H1 (cell line): ENCODE measurements around the gene RXRA. TPM values are rescaled to one million over a fixed set of nuclear protein-coding genes. Genes with fewer than 3 reads are reported as not detected.

Source experiments
- CEBPB ChIP-seq: IDR thresholded peaks from 2 replicates; pipeline ENCODE4 v1.6.1; 2012; ENCODE audit warnings: low read depth, low read length
- TAF7 ChIP-seq: optimal IDR thresholded peaks from 2 replicates; pipeline ENCODE3; 2011; ENCODE audit warnings: low read depth, mild to moderate bottlenecking, inconsistent platforms, low read length, moderate library complexity, borderline replicate concordance
- polyA plus RNA-seq, 7 experiments: library from polyadenylated mRNA; depleted of rRNA in 3 of 7; stranded (reverse) in 5 of 7; unstranded in 2 of 7; fragments of >200 nt in 5 of 7; fragments of 200-250 nt in 2 of 7; gene quantifications; 1 replicate in 5 of 7; 2 replicates in 1 of 7; 4 replicates in 1 of 7; pipeline versions ENCODE4 v1.2.1 to v1.2.3, GENCODE V29; 2011 to 2013; ENCODE audit warnings: missing spikeins in 2 of 7, mixed read lengths in 2 of 7
- total RNA-seq: library from RNA; stranded (reverse); fragmentation: NEBNext Ultra II Directional; extraction: Animal tissue kit (Norgen Biotek cat#: 25700); gene quantifications from 2 replicates; pipeline ENCODE4 v1.2.1, GENCODE V29; 2021
- TF ChIP-seq, protein P1 (sequence below), 3 experiments: IDR thresholded peaks; 1 replicate in 2 of 3; 2 replicates in 1 of 3; pipeline versions ENCODE4 v1.5.1 to v1.6.1; 2011; ENCODE audit warnings: low read length in 3 of 3, mild to moderate bottlenecking in 3 of 3, inconsistent platforms in 2 of 3, low read depth in 1 of 3, moderate library complexity in 1 of 3; ENCODE audit not compliant: insufficient read depth in 1 of 3; ENCODE audit errors: control extremely low read depth in 1 of 3

The RXRA gene
- total and polyA plus RNA-seq, 2 of the 8 experiments (the other 6 are each of a cell fraction or from before 2014, with no cell fraction given): 9.8 to 29.4 TPM

DNA sequence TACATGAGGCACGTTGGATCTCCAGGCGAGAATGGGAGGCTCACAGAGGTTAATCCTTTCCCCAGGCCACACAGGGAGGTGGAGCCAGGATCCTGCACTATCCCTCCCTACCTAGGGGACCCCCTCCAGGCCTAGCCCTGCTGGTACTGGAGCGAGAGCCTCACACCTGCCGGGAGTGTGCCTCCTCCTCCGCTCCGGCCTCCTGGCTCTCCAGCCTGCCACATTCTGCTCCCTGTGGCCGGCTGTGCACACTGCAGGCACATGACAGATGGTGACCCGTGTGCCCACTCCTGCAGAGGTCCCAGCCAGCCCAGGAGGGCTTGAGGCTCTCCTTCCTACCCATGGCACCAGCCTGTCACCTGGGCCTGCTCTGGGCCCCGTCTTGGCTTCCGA is 93.4 kb downstream of the RXRA start (continued):
- TF ChIP-seq, protein P1, sequence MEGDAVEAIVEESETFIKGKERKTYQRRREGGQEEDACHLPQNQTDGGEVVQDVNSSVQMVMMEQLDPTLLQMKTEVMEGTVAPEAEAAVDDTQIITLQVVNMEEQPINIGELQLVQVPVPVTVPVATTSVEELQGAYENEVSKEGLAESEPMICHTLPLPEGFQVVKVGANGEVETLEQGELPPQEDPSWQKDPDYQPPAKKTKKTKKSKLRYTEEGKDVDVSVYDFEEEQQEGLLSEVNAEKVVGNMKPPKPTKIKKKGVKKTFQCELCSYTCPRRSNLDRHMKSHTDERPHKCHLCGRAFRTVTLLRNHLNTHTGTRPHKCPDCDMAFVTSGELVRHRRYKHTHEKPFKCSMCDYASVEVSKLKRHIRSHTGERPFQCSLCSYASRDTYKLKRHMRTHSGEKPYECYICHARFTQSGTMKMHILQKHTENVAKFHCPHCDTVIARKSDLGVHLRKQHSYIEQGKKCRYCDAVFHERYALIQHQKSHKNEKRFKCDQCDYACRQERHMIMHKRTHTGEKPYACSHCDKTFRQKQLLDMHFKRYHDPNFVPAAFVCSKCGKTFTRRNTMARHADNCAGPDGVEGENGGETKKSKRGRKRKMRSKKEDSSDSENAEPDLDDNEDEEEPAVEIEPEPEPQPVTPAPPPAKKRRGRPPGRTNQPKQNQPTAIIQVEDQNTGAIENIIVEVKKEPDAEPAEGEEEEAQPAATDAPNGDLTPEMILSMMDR (IDR thresholded peaks at IDR 0.05; ENCODE audit: control extremely low read depth in 1 of 3, insufficient read depth in 1 of 3, low read depth in 1 of 3, low read length in 3 of 3): peak in 2 of 3 experiments; percentile 65 to 76; a peak in 3 of 4 replicates
- no peak for TF ChIP-seq CEBPB
- TF ChIP-seq TAF7: no peak
- TF ChIP-seq, all 59 proteins: peak for 6
